H1 (cell line): Measurements from ENCODE around the gene ERAP2. TPM values are rescaled to one million over a fixed set of nuclear protein-coding genes. Genes with fewer than 3 reads are reported as not detected.

Source experiments
- CTCF ChIA-PET: fragments of 300-600 bp; sonication (Branson Sonifier 250); formaldehyde crosslinking; loops from one replicate; lab custom pipeline; 2021; ENCODE audit not compliant: partially characterized antibody; lab: Charles Lee
- POLR2A ChIA-PET: fragments of 300-600 bp; sonication (Branson Sonifier 250); formaldehyde crosslinking; loops from one replicate; lab custom pipeline; 2021; ENCODE audit warnings: inconsistent platforms; ENCODE audit not compliant: partially characterized antibody; lab: Charles Lee
- DNase-seq, 2 experiments: peaks; one replicate each; pipeline versions ENCODE4 v3.0.0 to v3.0.0-alpha.2; 2010 to 2022; ENCODE audit warnings: low spot score in 2 of 2, low read depth in 1 of 2, mixed read lengths in 1 of 2
- FAIRE-seq: peaks from 2 replicates; lab custom pipeline; 2011; peaks lifted over from hg19 to GRCh38; lab: Jason Lieb, UNC
- H2AFZ ChIP-seq: 2 replicates; pipeline ENCODE4 v1.8.1; 2012; ENCODE audit warnings: low read length, inconsistent platforms
- H2AK5ac ChIP-seq: 2 replicates; pipeline ENCODE4 v1.6.1; 2013; ENCODE audit warnings: low read depth, low read length
- H2BK120ac ChIP-seq: replicated peaks from 2 replicates; pipeline ENCODE3; 2013; ENCODE audit warnings: low read depth, low read length, inconsistent platforms
- H2BK12ac ChIP-seq: 2 replicates; pipeline ENCODE4 v1.6.1; 2013; ENCODE audit warnings: low read depth, low read length
- H2BK15ac ChIP-seq: 2 replicates; pipeline ENCODE4 v1.6.1; 2013; ENCODE audit warnings: low read length
- H2BK20ac ChIP-seq: 2 replicates; pipeline ENCODE4 v1.6.1; 2013; ENCODE audit warnings: low read length
- H2BK5ac ChIP-seq: 2 replicates; pipeline ENCODE4 v1.6.1; 2013; ENCODE audit warnings: low read depth, low read length
- H3K14ac ChIP-seq: 2 replicates; pipeline ENCODE4 v1.6.1; 2013; ENCODE audit warnings: inconsistent platforms; ENCODE audit not compliant: insufficient read length
- H3K18ac ChIP-seq: 2 replicates; pipeline ENCODE4 v1.6.1; 2013; ENCODE audit warnings: low read length; ENCODE audit errors: extremely low read depth
- H3K23ac ChIP-seq: 2 replicates; pipeline ENCODE4 v1.6.1; 2013; ENCODE audit warnings: inconsistent platforms; ENCODE audit not compliant: insufficient read length
- H3K23me2 ChIP-seq: 2 replicates; pipeline ENCODE4 v1.6.1; 2013; ENCODE audit warnings: low read depth, low read length
- H3K27ac ChIP-seq: 2 replicates; pipeline ENCODE4 v1.6.1; 2011; ENCODE audit warnings: low read depth, low read length, inconsistent platforms
- H3K27me3 ChIP-seq, 4 experiments: replicated peaks in 1 of 4; 1 replicate in 1 of 4; 2 replicates in 3 of 4; pipeline versions ENCODE4 v1.6.1 to v1.8.1; 2011 to 2013; ENCODE audit warnings: low read length in 3 of 4, mild to moderate bottlenecking in 3 of 4, inconsistent platforms in 2 of 4, mixed read lengths in 2 of 4, moderate library complexity in 1 of 4; ENCODE audit not compliant: control insufficient read depth in 3 of 4, insufficient read depth in 3 of 4; ENCODE audit errors: extremely low read depth in 1 of 4
- H3K36me3 ChIP-seq, 4 experiments: 2 replicates each; pipeline versions ENCODE4 v1.6.1 to v1.8.1; 2011 to 2013; ENCODE audit warnings: mild to moderate bottlenecking in 4 of 4, low read length in 3 of 4, moderate library complexity in 2 of 4, control low read depth in 1 of 4, inconsistent platforms in 1 of 4; ENCODE audit not compliant: insufficient read depth in 4 of 4, control insufficient read depth in 2 of 4
- H3K4ac ChIP-seq: replicated peaks from 2 replicates; pipeline ENCODE3; 2013; ENCODE audit warnings: low read length, low read depth, mixed read lengths, inconsistent platforms; ENCODE audit not compliant: insufficient read length
- H3K4me1 ChIP-seq, 4 experiments: replicated peaks in 1 of 4; 1 replicate in 1 of 4; 2 replicates in 3 of 4; pipeline versions ENCODE4 v1.6.1 to v1.8.1; 2011 to 2013; ENCODE audit warnings: low read length in 3 of 4, inconsistent platforms in 2 of 4, mixed read lengths in 1 of 4; ENCODE audit not compliant: insufficient read depth in 4 of 4, control insufficient read depth in 3 of 4
- H3K4me2 ChIP-seq, 2 experiments: 2 replicates each; pipeline versions ENCODE4 v1.6.1 to v1.8.1; 2011 to 2013; ENCODE audit warnings: low read depth in 2 of 2, low read length in 2 of 2, control low read depth in 1 of 2, inconsistent platforms in 1 of 2, mild to moderate bottlenecking in 1 of 2; ENCODE audit not compliant: insufficient read depth in 1 of 2
- H3K4me3 ChIP-seq, 4 experiments: fragments of 200-600, 300-600 bp in 1 of 4; sonication (generic), shearing (Covaris generic), sonication (Bioruptor Twin) in 1 of 4; 2 replicates each; pipeline versions ENCODE4 v1.5.1 to v1.8.1; 2011 to 2016; ENCODE audit warnings: low read length in 4 of 4, low read depth in 3 of 4, control low read depth in 2 of 4, inconsistent platforms in 2 of 4, mild to moderate bottlenecking in 2 of 4, mixed read lengths in 1 of 4, moderate library complexity in 1 of 4; ENCODE audit not compliant: insufficient read depth in 2 of 4; ENCODE audit errors: extremely low read depth in 1 of 4
- H3K56ac ChIP-seq: replicated peaks from 2 replicates; pipeline ENCODE3; 2013; ENCODE audit warnings: low read depth, mild to moderate bottlenecking, mixed read lengths, low read length, inconsistent platforms; ENCODE audit not compliant: insufficient read length
- H3K79me1 ChIP-seq: 2 replicates; pipeline ENCODE4 v1.6.1; 2013; ENCODE audit warnings: low read depth, low read length, control low read depth
- H3K79me2 ChIP-seq, 2 experiments: 2 replicates each; pipeline versions ENCODE4 v1.6.1 to v1.8.1; 2012 to 2013; ENCODE audit warnings: low read length in 2 of 2, mild to moderate bottlenecking in 2 of 2, inconsistent platforms in 1 of 2; ENCODE audit not compliant: insufficient read depth in 2 of 2, control insufficient read depth in 1 of 2
- H3K9ac ChIP-seq, 4 experiments: replicated peaks in 1 of 4; 1 replicate in 1 of 4; 2 replicates in 3 of 4; pipeline versions ENCODE4 v1.6.1 to v1.8.1; 2011 to 2013; ENCODE audit warnings: low read depth in 3 of 4, low read length in 3 of 4, control low read depth in 2 of 4, mild to moderate bottlenecking in 2 of 4, moderate library complexity in 2 of 4, inconsistent platforms in 1 of 4; ENCODE audit errors: extremely low read depth in 1 of 4
- H3K9me3 ChIP-seq, 2 experiments: 2 replicates each; pipeline versions ENCODE4 v1.6.1 to v1.8.1; 2012 to 2013; ENCODE audit warnings: mild to moderate bottlenecking in 2 of 2, moderate library complexity in 2 of 2, control low read depth in 1 of 2, inconsistent platforms in 1 of 2, low read depth in 1 of 2, low read length in 1 of 2, mixed read lengths in 1 of 2; ENCODE audit not compliant: insufficient read depth in 2 of 2
- H4K20me1 ChIP-seq, 2 experiments: replicated peaks in 1 of 2; 2 replicates each; pipeline versions ENCODE3 to v1.8.1; 2011 to 2013; ENCODE audit warnings: inconsistent platforms in 2 of 2, low read length in 2 of 2, mild to moderate bottlenecking in 1 of 2; ENCODE audit not compliant: insufficient read depth in 2 of 2, control insufficient read depth in 1 of 2
- H4K5ac ChIP-seq: 2 replicates; pipeline ENCODE4 v1.6.1; 2013; ENCODE audit warnings: low read length, low read depth, mixed read lengths, inconsistent platforms; ENCODE audit not compliant: insufficient read length
- H4K8ac ChIP-seq: 2 replicates; pipeline ENCODE4 v1.8.0; 2013; ENCODE audit warnings: mild to moderate bottlenecking, moderate library complexity, low read length, inconsistent platforms; ENCODE audit not compliant: insufficient read depth; ENCODE audit errors: extremely low read depth
- H4K91ac ChIP-seq: replicated peaks from 2 replicates; pipeline ENCODE3; 2013; ENCODE audit warnings: low read length, mixed read lengths, inconsistent platforms; ENCODE audit not compliant: insufficient read length
- GTF2F1 ChIP-seq: IDR thresholded peaks from 2 replicates; pipeline ENCODE4 v1.6.1; 2012; ENCODE audit warnings: low read depth, low read length, improper control_type of control experiment, borderline replicate concordance
- JUN ChIP-seq: IDR thresholded peaks from 2 replicates; pipeline ENCODE4 v1.6.1; 2011; ENCODE audit warnings: low read depth, mild to moderate bottlenecking, improper control_type of control experiment, low read length
- JUND ChIP-seq: IDR thresholded peaks from 2 replicates; pipeline ENCODE4 v1.6.1; 2011; ENCODE audit warnings: mild to moderate bottlenecking, improper control_type of control experiment, low read length
- KDM1A ChIP-seq: fragments of 200-600, 300-600 bp; sonication (generic); IDR thresholded peaks from 2 replicates; pipeline ENCODE4 v1.7.1; 2016; ENCODE audit warnings: mild to moderate bottlenecking, low read length, borderline replicate concordance
- MAFK ChIP-seq: IDR thresholded peaks from 2 replicates; pipeline ENCODE4 v1.6.1; 2012; ENCODE audit warnings: low read depth, mild to moderate bottlenecking, improper control_type of control experiment, low read length
- RNF2 ChIP-seq: fragments of 200-900, 300-1000 bp; sonication (generic); IDR thresholded peaks from 2 replicates; pipeline ENCODE4 v1.7.1; 2016; ENCODE audit warnings: borderline replicate concordance, low read depth, mild to moderate bottlenecking, antibody characterized with exemption, low read length; ENCODE audit not compliant: poor library complexity, severe bottlenecking; ENCODE audit errors: missing control alignments
- SP1 ChIP-seq: IDR thresholded peaks from 2 replicates; pipeline ENCODE4 v1.6.1; 2011; ENCODE audit warnings: low read depth, low read length
- SP4 ChIP-seq: IDR thresholded peaks from 2 replicates; pipeline ENCODE4 v1.6.1; 2012; ENCODE audit warnings: low read length, inconsistent platforms
- SUZ12 ChIP-seq: fragments of 200-600 bp; sonication (generic); IDR thresholded peaks from 2 replicates; pipeline ENCODE4 v1.6.1; 2012; ENCODE audit warnings: mild to moderate bottlenecking, inconsistent platforms, low read length, moderate library complexity, mixed read lengths
- TBP ChIP-seq: IDR thresholded peaks from 2 replicates; pipeline ENCODE4 v1.6.1; 2011; ENCODE audit warnings: low read depth, low read length, improper control_type of control experiment
- ZNF274 ChIP-seq: IDR thresholded peaks from 2 replicates; pipeline ENCODE4 v1.7.0; 2012; ENCODE audit warnings: low read length, borderline replicate concordance; ENCODE audit errors: extremely low read depth
- WGBS, 2 experiments: shearing (Covaris generic) in 1 of 2; methylation state at CpG; one replicate each; pipeline versions ENCODE4 v1.1.6 to v1.1.7; 2013 to 2015; ENCODE audit warnings: low lambda C conversion rate in 2 of 2, mixed read lengths in 2 of 2, inconsistent platforms in 1 of 2, low coverage in 1 of 2, missing lambda C conversion rate in 1 of 2; ENCODE audit not compliant: insufficient replicate concordance in 2 of 2, insufficient coverage in 1 of 2, insufficient read length in 1 of 2; ENCODE audit errors: extremely low coverage in 1 of 2, missing lambda C conversion rate in 1 of 2; 5-methylcytosine and 5-hydroxymethylcytosine counted together
- polyA plus RNA-seq, 7 experiments: library from polyadenylated mRNA; depleted of rRNA in 3 of 7; stranded (reverse) in 5 of 7; unstranded in 2 of 7; fragments of >200 nt in 5 of 7; fragments of 200-250 nt in 2 of 7; gene quantifications; 1 replicate in 5 of 7; 2 replicates in 1 of 7; 4 replicates in 1 of 7; pipeline versions ENCODE4 v1.2.1 to v1.2.3, GENCODE V29; 2011 to 2013; ENCODE audit warnings: missing spikeins in 2 of 7, mixed read lengths in 2 of 7
- total RNA-seq: library from RNA; stranded (reverse); fragmentation: NEBNext Ultra II Directional; extraction: Animal tissue kit (Norgen Biotek cat#: 25700); gene quantifications from 2 replicates; pipeline ENCODE4 v1.2.1, GENCODE V29; 2021
- TF ChIP-seq, protein P1 (sequence below), 3 experiments: IDR thresholded peaks; 1 replicate in 2 of 3; 2 replicates in 1 of 3; pipeline versions ENCODE4 v1.5.1 to v1.6.1; 2011; ENCODE audit warnings: low read length in 3 of 3, mild to moderate bottlenecking in 3 of 3, inconsistent platforms in 2 of 3, low read depth in 1 of 3, moderate library complexity in 1 of 3; ENCODE audit not compliant: insufficient read depth in 1 of 3; ENCODE audit errors: control extremely low read depth in 1 of 3

Gene ERAP2
- total and polyA plus RNA-seq, 2 of the 8 experiments (the other 6 are each of a cell fraction or from before 2014, with no cell fraction given), result 0.14 TPM; not detected in 1

DNA sequence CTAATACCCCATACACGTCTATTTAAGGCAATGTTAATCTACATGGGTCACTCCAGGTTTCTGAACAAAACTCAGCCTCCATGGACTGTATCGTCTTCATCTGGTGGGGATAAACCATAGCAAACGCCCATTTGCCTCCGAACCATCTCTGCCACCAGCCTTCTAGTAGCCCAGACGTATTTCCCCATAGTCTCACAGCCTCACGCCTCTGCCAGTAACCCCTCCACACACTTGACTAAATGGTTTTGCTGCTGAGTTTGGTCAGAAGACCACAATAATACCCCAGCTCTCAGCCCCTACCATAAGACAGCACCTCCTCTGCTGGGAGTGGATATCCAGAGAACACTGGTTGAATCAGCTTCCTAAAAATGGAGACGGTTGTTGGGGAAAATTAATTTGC is 8.7 kb downstream of the ERAP2 start:
- 94% methylated on average over 7 of the region's 7 CpGs; no CpG with 5 or more reads in 1 of the 2 experiments for WGBS, 2 experiments
- Histone ChIP-seq H4K8ac (no peak overlapping the region), H3K4ac (no peak overlapping the region), H2BK12ac (no peak overlapping the region), H3K79me2 (no peaks in the 10 kb centered on the region), H3K4me2 (no peak overlapping the region), H3K4me1 (no peaks in the 10 kb centered on the region), H2BK15ac (no peak overlapping the region), H3K23me2 (no peaks in the 10 kb centered on the region), H3K9ac (no peak overlapping the region), H3K14ac (no peak overlapping the region), H2BK5ac (no peak overlapping the region), H3K4me3 (no peak overlapping the region), H2BK120ac (no peak overlapping the region), H4K5ac (no peak overlapping the region), H3K27me3 (no peaks in the 10 kb centered on the region), H3K27ac (no peak overlapping the region), H3K56ac (no peak overlapping the region), H2AFZ (no peak overlapping the region), H3K23ac (no peak overlapping the region), H3K79me1 (no peaks in the 10 kb centered on the region), H3K18ac (no peak overlapping the region), H2AK5ac (no peak overlapping the region), H2BK20ac (no peak overlapping the region), H4K91ac (no peak overlapping the region), H4K20me1 (no peaks in the 10 kb centered on the region), H3K9me3 (no peaks in the 10 kb centered on the region), H3K36me3 (no peaks in the 10 kb centered on the region)
- ChIA-PET POLR2A (no interaction called here), CTCF (interaction anchor here (0.7 to 2.4 kb wide), 6 partner anchors 13 to 132 kb away, joined by 3 to 12 read pairs (median 6); no protein-coding TSS in a partner anchor)
- FAIRE-seq, result no peak
- DNase-seq, result no peak
- no peak for TF ChIP-seq JUND
- TF ChIP-seq SP4, result no peak
- no peak for TF ChIP-seq TBP
- TF ChIP-seq RNF2, result no peak
- no peak for TF ChIP-seq MAFK
- no peak for TF ChIP-seq SP1
- TF ChIP-seq ZNF274, result no peak
- no peak for TF ChIP-seq JUN
- no peak for TF ChIP-seq KDM1A
- TF ChIP-seq GTF2F1, result no peak
- TF ChIP-seq SUZ12, result no peak
- TF ChIP-seq, protein P1, sequence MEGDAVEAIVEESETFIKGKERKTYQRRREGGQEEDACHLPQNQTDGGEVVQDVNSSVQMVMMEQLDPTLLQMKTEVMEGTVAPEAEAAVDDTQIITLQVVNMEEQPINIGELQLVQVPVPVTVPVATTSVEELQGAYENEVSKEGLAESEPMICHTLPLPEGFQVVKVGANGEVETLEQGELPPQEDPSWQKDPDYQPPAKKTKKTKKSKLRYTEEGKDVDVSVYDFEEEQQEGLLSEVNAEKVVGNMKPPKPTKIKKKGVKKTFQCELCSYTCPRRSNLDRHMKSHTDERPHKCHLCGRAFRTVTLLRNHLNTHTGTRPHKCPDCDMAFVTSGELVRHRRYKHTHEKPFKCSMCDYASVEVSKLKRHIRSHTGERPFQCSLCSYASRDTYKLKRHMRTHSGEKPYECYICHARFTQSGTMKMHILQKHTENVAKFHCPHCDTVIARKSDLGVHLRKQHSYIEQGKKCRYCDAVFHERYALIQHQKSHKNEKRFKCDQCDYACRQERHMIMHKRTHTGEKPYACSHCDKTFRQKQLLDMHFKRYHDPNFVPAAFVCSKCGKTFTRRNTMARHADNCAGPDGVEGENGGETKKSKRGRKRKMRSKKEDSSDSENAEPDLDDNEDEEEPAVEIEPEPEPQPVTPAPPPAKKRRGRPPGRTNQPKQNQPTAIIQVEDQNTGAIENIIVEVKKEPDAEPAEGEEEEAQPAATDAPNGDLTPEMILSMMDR (IDR thresholded peaks at IDR 0.05; ENCODE audit: control extremely low read depth in 1 of 3, insufficient read depth in 1 of 3, low read depth in 1 of 3, low read length in 3 of 3), result no peak
